HEK293 (cell line): ENCODE measurements around the gene KIT.

Experiments used
- CTCF ChIA-PET: fragments of 350-600 bp; formaldehyde crosslinking; extraction: SDS; loops from one replicate; lab custom pipeline; 2021; ENCODE audit warnings: antibody characterized with exemption; lab: Yijun Ruan, JAX
- POLR2A ChIA-PET: fragments of 300-600 bp; formaldehyde crosslinking; extraction: SDS; loops from one replicate; lab custom pipeline; 2020; ENCODE audit warnings: antibody characterized with exemption, inconsistent platforms; lab: Yijun Ruan, JAX
- H3K27ac ChIP-seq: fragments of 200-500 bp; sonication (Bioruptor generic); 2 replicates; pipeline ENCODE4 v1.5.1; 2014; ENCODE audit warnings: low read depth, low read length, control low read depth, inconsistent platforms; ENCODE audit errors: extremely low read depth
- H3K36me3 ChIP-seq, 2 experiments: fragments of 200-500 bp in 1 of 2; sonication (Bioruptor generic) in 1 of 2; 1 replicate in 1 of 2; 2 replicates in 1 of 2; pipeline ENCODE4 v1.5.1; 2014 to 2017; ENCODE audit warnings: inconsistent platforms in 2 of 2, low read length in 2 of 2; ENCODE audit not compliant: control insufficient read depth in 2 of 2, insufficient read depth in 1 of 2
- H3K4me1 ChIP-seq: fragments of 200-500 bp; sonication (Bioruptor generic); 2 replicates; pipeline ENCODE4 v1.5.1; 2014; ENCODE audit warnings: mild to moderate bottlenecking, low read length, inconsistent platforms; ENCODE audit not compliant: control insufficient read depth, insufficient read depth
- H3K4me3 ChIP-seq: 2 replicates; pipeline ENCODE4 v1.5.1; 2011; ENCODE audit warnings: low read depth, mild to moderate bottlenecking, control low read depth, low read length, moderate library complexity
- H3K9me3 ChIP-seq: fragments of 200-500 bp; sonication (Bioruptor generic); 2 replicates; pipeline ENCODE4 v1.5.1; 2014; ENCODE audit warnings: low read depth, low read length, inconsistent platforms; ENCODE audit not compliant: control insufficient read depth, insufficient read depth
- FEZF1 ChIP-seq: fragments of 450-650 bp; formaldehyde crosslinking; IDR thresholded peaks from 2 replicates; pipeline ENCODE4 v1.5.1; 2016; ENCODE audit warnings: missing biosample characterization, missing genetic modification characterization
- SP7 ChIP-seq: fragments of 450-650 bp; formaldehyde crosslinking; IDR thresholded peaks from 2 replicates; pipeline ENCODE4 v1.5.1; 2016; ENCODE audit warnings: missing biosample characterization, missing genetic modification characterization
- ZBTB26 ChIP-seq: fragments of 450-650 bp; formaldehyde crosslinking; optimal IDR thresholded peaks from 2 replicates; pipeline ENCODE3; 2016; ENCODE audit warnings: missing biosample characterization, mild to moderate bottlenecking, missing genetic modification characterization
- ZNF146 ChIP-seq: fragments of 450-650 bp; formaldehyde crosslinking; IDR thresholded peaks from 2 replicates; pipeline ENCODE4 v1.5.1; 2016; ENCODE audit warnings: missing biosample characterization, missing genetic modification characterization
- ZNF169 ChIP-seq: fragments of 450-650 bp; formaldehyde crosslinking; IDR thresholded peaks from 2 replicates; pipeline ENCODE4 v1.5.1; 2016; ENCODE audit warnings: missing biosample characterization, missing genetic modification characterization
- ZNF2 ChIP-seq: fragments of 450-650 bp; formaldehyde crosslinking; IDR thresholded peaks from 2 replicates; pipeline ENCODE4 v1.5.1; 2016; ENCODE audit warnings: missing biosample characterization, missing genetic modification characterization
- ZNF23 ChIP-seq: fragments of 450-650 bp; formaldehyde crosslinking; IDR thresholded peaks from 2 replicates; pipeline ENCODE4 v1.5.1; 2016; ENCODE audit warnings: missing biosample characterization, missing genetic modification characterization, borderline replicate concordance
- ZNF292 ChIP-seq: fragments of 450-650 bp; formaldehyde crosslinking; IDR thresholded peaks from 2 replicates; pipeline ENCODE4 v1.5.1; 2016; ENCODE audit warnings: low read depth, missing biosample characterization, missing genetic modification characterization, borderline replicate concordance
- ZNF394 ChIP-seq: fragments of 450-650 bp; formaldehyde crosslinking; IDR thresholded peaks from 2 replicates; pipeline ENCODE4 v1.5.1; 2016; ENCODE audit warnings: missing biosample characterization, missing genetic modification characterization, mild to moderate bottlenecking, moderate library complexity, borderline replicate concordance
- ZNF561 ChIP-seq: fragments of 450-650 bp; IDR thresholded peaks from 2 replicates; pipeline ENCODE4 v1.5.1; 2018; ENCODE audit warnings: missing biosample characterization, missing genetic modification characterization, borderline replicate concordance
- ZNF580 ChIP-seq: fragments of 450-650 bp; formaldehyde crosslinking; IDR thresholded peaks from 2 replicates; pipeline ENCODE4 v1.5.1; 2016; ENCODE audit warnings: missing biosample characterization, missing genetic modification characterization
- ZNF623 ChIP-seq: fragments of 450-650 bp; formaldehyde crosslinking; IDR thresholded peaks from 2 replicates; pipeline ENCODE4 v1.5.1; 2016; ENCODE audit warnings: missing biosample characterization, missing genetic modification characterization
- ZNF785 ChIP-seq: fragments of 450-650 bp; formaldehyde crosslinking; IDR thresholded peaks from 2 replicates; pipeline ENCODE4 v1.5.1; 2016; ENCODE audit warnings: missing biosample characterization, missing genetic modification characterization
- TF ChIP-seq, protein P1 (sequence below): fragments of 450-650 bp; formaldehyde crosslinking; conservative IDR thresholded peaks from 2 replicates; pipeline ENCODE4 v1.5.1; 2016; ENCODE audit warnings: low read depth, missing biosample characterization, missing genetic modification characterization
- TF ChIP-seq, protein P2 (sequence below): fragments of 450-650 bp; formaldehyde crosslinking; IDR thresholded peaks from 2 replicates; pipeline ENCODE4; 2016; ENCODE audit warnings: missing biosample characterization, missing genetic modification characterization

The KIT gene

DNA sequence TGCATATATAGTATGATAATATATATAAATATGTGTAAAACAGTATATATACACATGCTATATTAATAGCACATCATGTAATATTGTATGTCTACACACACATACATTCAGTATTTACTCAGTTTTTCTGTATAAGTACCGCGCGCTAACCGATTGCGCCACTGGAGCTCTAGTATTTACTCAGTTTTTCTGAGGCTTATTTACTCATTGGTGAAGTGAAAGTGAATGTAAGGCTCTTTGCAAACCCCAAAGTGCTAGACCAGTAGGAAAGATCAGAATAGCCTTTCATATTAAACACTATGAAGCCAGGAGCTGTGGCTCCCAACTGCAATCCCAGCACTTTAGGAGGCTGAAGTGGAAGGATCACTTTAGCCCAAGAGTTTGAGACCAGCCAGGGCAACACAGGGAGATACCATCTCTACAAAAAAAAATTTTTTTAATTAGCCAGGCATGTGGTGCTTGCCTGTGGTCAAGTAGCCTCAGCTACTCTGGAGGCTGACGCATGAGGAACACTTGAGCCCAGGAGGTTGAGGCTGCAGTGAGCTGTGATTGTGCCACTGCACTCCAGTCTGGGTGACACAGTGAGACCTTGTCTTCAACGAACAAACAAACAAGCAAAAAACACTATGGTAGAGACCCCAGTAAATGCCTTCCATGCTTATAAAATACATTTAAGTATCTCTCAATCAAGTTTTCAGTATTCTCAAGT is 125.8 kb downstream of the KIT start:
- H3K4me3 ChIP-seq = no peak overlapping the region
- H3K36me3 ChIP-seq = no peaks in the 10 kb centered on the region
- H3K9me3 ChIP-seq = no peaks in the 10 kb centered on the region
- ChIA-PET POLR2A (no interaction called here), CTCF (no interaction called here)
- no peak overlapping the region for H3K27ac ChIP-seq
- no peak for TF ChIP-seq SP7
- no peak for TF ChIP-seq ZNF785 (tag by site-specific recombination)
- no peak for TF ChIP-seq ZNF23
- TF ChIP-seq, protein P1, sequence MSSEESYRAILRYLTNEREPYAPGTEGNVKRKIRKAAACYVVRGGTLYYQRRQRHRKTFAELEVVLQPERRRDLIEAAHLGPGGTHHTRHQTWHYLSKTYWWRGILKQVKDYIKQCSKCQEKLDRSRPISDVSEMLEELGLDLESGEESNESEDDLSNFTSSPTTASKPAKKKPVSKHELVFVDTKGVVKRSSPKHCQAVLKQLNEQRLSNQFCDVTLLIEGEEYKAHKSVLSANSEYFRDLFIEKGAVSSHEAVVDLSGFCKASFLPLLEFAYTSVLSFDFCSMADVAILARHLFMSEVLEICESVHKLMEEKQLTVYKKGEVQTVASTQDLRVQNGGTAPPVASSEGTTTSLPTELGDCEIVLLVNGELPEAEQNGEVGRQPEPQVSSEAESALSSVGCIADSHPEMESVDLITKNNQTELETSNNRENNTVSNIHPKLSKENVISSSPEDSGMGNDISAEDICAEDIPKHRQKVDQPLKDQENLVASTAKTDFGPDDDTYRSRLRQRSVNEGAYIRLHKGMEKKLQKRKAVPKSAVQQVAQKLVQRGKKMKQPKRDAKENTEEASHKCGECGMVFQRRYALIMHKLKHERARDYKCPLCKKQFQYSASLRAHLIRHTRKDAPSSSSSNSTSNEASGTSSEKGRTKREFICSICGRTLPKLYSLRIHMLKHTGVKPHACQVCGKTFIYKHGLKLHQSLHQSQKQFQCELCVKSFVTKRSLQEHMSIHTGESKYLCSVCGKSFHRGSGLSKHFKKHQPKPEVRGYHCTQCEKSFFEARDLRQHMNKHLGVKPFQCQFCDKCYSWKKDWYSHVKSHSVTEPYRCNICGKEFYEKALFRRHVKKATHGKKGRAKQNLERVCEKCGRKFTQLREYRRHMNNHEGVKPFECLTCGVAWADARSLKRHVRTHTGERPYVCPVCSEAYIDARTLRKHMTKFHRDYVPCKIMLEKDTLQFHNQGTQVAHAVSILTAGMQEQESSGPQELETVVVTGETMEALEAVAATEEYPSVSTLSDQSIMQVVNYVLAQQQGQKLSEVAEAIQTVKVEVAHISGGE = no peak
- TF ChIP-seq ZNF292 (tag by site-specific recombination) = no peak
- no peak for TF ChIP-seq ZNF2 (tag by site-specific recombination)
- TF ChIP-seq, protein P2, sequence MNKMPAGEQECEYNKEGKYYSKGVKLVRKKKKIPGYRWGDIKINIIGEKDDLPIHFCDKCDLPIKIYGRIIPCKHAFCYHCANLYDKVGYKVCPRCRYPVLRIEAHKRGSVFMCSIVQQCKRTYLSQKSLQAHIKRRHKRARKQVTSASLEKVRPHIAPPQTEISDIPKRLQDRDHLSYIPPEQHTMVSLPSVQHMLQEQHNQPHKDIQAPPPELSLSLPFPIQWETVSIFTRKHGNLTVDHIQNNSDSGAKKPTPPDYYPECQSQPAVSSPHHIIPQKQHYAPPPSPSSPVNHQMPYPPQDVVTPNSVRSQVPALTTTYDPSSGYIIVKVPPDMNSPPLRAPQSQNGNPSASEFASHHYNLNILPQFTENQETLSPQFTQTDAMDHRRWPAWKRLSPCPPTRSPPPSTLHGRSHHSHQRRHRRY (tag by site-specific recombination) = no peak
- TF ChIP-seq ZNF561 (tag by site-specific recombination) = no peak
- TF ChIP-seq ZNF580 = no peak
- no peak for TF ChIP-seq ZNF623
- TF ChIP-seq ZNF394 (tag by site-specific recombination) = no peak
- TF ChIP-seq ZBTB26 (tag by site-specific recombination) = no peak
- no peaks in the 10 kb centered on the region for H3K4me1 ChIP-seq

DNA sequence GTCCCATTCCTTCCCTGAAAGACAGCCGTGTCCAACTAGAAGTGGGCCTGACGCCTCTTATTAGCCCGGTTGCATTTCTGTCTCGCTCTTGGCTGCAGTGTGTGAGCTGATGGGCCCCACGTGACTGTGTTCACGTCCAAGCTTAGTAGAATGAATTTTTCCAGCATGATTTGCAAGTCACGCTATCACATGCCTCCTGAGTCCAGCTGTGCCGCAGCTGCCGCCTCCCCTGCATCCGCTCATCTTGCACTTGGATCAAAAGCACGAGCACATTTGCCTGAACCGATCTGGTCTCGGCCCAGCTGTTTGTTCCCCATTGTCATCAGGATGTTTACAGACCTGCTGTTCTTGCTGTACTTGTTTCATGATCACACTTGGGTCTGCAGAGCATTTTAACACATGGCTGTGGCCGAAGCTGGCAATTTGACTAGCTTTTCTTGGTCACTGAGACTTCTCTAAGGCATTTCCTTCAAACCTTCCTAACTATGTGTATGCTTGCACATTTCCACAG is 126.5 kb downstream of the KIT start:
- Histone ChIP-seq H3K36me3 (no peaks in the 10 kb centered on the region), H3K4me1 (no peaks in the 10 kb centered on the region), H3K9me3 (no peaks in the 10 kb centered on the region)
- TF ChIP-seq ZNF169 (tag by site-specific recombination) (no peak), FEZF1 (no peak), ZNF146 (tag by site-specific recombination) (no peak)
- TF ChIP-seq, all 188 proteins: peak for 0
- no peak overlapping the region for H3K4me3 ChIP-seq
- POLR2A ChIA-PET = no interaction called here
- CTCF ChIA-PET = no interaction called here
- no peak overlapping the region for H3K27ac ChIP-seq
